Ishikawa (cell line): ENCODE data around the gene WIPF2.

ENCODE experiments used
- CEBPB ChIP-seq: IDR thresholded peaks from 2 replicates; pipeline ENCODE4 v1.6.1; 2012
- CREB1 ChIP-seq: IDR thresholded peaks from 2 replicates; pipeline ENCODE4 v1.6.1; 2012; ENCODE audit warnings: low read depth
- EGR1 ChIP-seq: IDR thresholded peaks from 2 replicates; pipeline ENCODE4 v1.6.1; 2012
- EP300 ChIP-seq: IDR thresholded peaks from 2 replicates; pipeline ENCODE4 v1.6.1; 2012; ENCODE audit warnings: borderline replicate concordance
- FOXM1 ChIP-seq: IDR thresholded peaks from 2 replicates; pipeline ENCODE4 v1.6.1; 2012; ENCODE audit warnings: low read depth, borderline replicate concordance
- MAX ChIP-seq: IDR thresholded peaks from 2 replicates; pipeline ENCODE4 v1.6.1; 2012
- NFIC ChIP-seq: IDR thresholded peaks from 2 replicates; pipeline ENCODE4 v1.6.1; 2012
- RAD21 ChIP-seq: IDR thresholded peaks from 2 replicates; pipeline ENCODE4 v1.6.1; 2012; ENCODE audit warnings: low read depth
- REST ChIP-seq: IDR thresholded peaks from 2 replicates; pipeline ENCODE4 v1.6.1; 2012; ENCODE audit warnings: low read depth, mild to moderate bottlenecking
- TCF12 ChIP-seq: IDR thresholded peaks from 2 replicates; pipeline ENCODE4 v1.6.1; 2012; ENCODE audit warnings: low read depth
- TEAD4 ChIP-seq: IDR thresholded peaks from 2 replicates; pipeline ENCODE4 v1.6.1; 2012
- USF1 ChIP-seq: IDR thresholded peaks from 2 replicates; pipeline ENCODE4 v1.6.1; 2012
- YY1 ChIP-seq: IDR thresholded peaks from 2 replicates; pipeline ENCODE4 v1.6.1; 2012; ENCODE audit warnings: low read depth
- ZBTB7A ChIP-seq: IDR thresholded peaks from 2 replicates; pipeline ENCODE4 v1.6.1; 2012; ENCODE audit warnings: low read depth

GRCh38 chr17:40307740-40308239 lies 88.7 kb downstream of the WIPF2 start:
- TF ChIP-seq CEBPB = no peak
- no peak for TF ChIP-seq RAD21
- TF ChIP-seq EP300 = no peak
- TF ChIP-seq TEAD4 = no peak
- TF ChIP-seq EGR1 = no peak
- no peak for TF ChIP-seq ZBTB7A
- no peak for TF ChIP-seq FOXM1
- no peak for TF ChIP-seq CREB1
- no peak for TF ChIP-seq NFIC
- no peak for TF ChIP-seq REST
- no peak for TF ChIP-seq MAX
- TF ChIP-seq USF1 = no peak
- TF ChIP-seq YY1 = no peak
- no peak for TF ChIP-seq TCF12
